Right kidney (tissue), 1 donor: ENCODE data around the gene RNF213.
"Not testable (repeated sequence)": the region's sequence is repeated elsewhere in the genome, so short reads cannot be mapped to it uniquely, and the experiment has no call there.

Source experiments
- DNase-seq: peaks from one replicate; pipeline ENCODE4 v3.0.0-alpha.2; 2016

Gene RNF213

GRCh38 chr17:80319262-80319998, 58.8 kb downstream of the RNF213 start:
- no peak for DNase-seq

- no peak for DNase-seq
These were observed 59.3 kb downstream of the RNF213 start for GRCh38 chr17:80319999-80320344.

DNA sequence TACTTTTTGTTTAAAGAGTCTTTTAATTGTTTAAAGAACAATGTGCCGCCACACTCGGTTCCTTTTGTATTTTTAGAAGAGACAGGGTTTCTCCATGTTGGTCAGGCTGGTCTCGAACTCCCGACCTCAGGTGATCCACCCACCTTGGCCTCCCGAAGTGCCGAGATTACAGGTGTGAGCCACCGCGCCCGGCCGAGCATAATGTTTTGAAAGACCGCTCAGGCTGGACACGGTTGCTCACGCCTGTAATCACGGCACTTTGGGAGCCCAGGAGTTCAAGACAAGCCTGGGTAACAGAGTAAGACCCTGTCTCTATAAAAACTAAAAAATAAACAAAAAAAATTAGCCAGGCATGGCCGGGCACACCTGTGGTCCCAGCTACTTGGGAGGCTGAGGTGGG, 59.8 kb downstream of the RNF213 start:
- no peak for DNase-seq

DNA sequence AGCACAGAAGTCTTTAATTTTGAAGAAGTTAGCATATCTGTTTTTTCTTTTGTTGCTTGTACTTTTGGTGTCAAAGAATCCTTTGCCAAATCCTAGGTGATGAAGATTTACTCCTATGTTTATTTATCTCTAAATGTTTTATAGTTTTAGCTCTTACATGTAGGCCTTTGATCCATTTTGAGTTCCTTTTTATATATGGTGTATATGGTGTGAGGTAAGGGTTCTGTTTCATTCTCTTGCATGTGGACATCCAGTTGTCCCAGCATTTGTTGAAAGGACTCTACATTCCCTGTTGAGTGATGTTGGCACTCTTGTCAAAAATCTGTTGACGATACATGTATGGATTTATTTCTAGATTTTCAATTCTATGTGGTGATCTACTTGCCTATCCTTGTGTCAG, 62.2 kb downstream of the RNF213 start:
- no peak for DNase-seq

GRCh38 chr17:80323982-80324381, 63.3 kb downstream of the RNF213 start:
- no peak for DNase-seq

GRCh38 chr17:80327518-80327917, 66.9 kb downstream of the RNF213 start:
- DNase-seq: no peak

GRCh38 chr17:80328634-80329380, 68.2 kb downstream of the RNF213 start:
- DNase-seq: no peak

DNA sequence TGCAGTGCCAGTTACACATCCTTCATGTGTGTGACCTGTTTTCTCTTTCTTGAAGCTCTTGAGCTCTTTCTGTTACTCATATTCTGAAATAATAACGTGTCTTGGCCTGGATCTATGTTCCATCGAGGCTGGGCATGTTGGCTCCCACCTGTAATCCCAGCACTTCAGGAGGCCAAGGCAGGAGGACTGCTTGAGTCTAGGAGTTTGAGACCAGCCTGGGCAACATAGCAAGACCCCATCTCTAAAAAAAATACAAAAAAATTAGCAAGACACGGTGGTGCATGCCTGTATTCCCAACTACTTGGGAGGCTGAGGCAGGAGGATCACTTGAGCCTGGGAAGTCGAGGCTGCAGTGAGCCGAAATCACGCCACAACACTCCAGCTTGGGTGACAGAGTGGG, 68.8 kb downstream of the RNF213 start:
- DNase-seq: not testable (repeated sequence)

DNA sequence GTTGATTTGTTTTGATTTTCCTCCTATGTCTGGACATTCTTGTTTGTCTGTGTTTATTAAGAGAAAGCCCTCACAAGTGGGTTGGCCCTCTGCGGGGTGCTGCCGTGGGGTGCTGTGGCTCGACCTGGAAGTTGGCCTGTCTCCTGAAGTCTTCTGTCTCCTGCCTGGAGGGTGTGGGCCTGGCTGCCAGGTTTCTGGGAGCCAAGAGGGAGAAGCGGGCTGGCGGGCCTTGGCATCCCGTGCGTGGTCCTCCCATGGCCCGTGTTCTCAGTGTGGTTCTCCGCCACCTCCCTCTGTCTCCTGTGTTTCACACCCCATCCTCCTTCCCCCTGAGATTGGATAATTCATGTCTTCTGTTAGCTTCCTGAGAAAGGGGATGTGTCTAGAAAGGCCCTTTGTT, 69.6 kb downstream of the RNF213 start:
- no peak for DNase-seq

- DNase-seq: not testable (repeated sequence)
These were observed 70.3 kb downstream of the RNF213 start for GRCh38 chr17:80330938-80331337.

DNA sequence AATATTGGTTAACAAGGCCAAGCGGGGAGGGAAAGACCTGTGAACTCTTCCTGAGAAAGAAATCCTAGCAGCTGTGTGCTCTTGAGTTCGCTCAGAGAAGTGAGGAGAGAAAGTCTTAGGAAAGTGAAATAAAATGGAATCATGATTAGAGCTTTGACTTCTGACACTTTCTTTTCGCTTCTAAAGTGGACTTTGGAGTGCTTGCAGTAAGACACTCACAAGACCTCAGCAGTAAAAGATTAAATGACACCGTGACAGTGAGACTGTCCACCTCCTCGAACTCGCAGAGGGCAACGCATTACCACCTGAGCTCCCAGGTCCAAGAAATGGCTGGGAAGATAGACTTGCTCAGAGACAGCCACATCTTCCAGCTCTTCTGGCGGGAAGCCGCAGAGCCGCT, 71.2 kb downstream of the RNF213 start:
- DNase-seq: no peak

DNA sequence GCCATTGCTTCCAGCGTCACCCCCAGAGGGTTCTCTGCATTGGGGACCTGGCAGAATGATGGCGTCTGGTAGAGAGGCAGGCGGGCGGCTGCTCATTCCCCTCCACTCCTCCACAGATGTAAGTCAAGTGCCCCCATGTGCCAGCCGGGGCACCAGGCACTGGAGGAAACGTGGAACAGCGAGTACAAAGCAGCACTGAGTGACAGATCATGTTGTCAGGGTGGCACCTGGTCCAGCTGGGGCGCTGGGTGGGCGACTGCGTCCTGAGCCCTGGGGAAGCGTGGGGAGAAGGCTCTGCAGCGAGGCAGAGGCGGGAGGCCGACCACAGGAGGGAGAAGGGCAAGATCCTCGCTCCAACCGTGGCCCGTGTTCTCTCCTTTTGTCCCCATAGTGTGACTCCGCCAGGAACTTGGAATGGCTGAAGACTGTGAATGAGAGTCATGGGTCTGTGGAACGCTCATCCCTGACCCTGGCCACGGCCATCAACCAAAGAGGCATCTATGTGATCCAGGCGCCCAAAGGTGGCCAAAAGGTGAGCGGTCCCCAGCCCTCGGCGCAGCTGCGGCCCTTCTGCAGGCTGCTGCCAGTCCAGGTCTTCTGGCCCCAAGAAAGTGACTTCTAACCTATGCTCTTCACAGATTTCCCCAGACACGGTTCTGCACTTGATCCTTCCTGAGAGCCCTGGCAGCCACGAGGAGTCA, 76.7 kb downstream of the RNF213 start:
- no peak for DNase-seq

DNA sequence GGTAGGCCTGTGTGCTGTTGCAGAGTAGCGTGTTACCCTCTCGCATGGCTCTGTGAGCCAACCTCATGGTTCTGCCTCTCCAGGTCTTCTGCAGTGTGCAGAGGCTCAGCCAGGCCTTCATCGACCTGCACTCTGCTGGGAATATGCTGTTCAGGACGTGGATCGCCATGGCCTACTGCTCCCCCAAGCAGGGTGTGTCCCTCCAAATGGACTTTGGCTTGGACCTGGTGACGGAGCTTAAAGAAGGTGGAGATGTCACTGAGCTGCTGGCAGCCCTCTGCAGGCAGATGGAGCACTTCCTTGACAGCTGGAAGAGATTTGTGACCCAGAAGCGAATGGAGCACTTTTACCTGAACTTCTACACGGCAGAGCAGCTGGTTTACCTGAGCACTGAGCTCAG, 78.5 kb downstream of the RNF213 start:
- DNase-seq: no peak

- DNase-seq: no peak
These were observed 79.2 kb downstream of the RNF213 start for GRCh38 chr17:80339731-80340456.

DNA sequence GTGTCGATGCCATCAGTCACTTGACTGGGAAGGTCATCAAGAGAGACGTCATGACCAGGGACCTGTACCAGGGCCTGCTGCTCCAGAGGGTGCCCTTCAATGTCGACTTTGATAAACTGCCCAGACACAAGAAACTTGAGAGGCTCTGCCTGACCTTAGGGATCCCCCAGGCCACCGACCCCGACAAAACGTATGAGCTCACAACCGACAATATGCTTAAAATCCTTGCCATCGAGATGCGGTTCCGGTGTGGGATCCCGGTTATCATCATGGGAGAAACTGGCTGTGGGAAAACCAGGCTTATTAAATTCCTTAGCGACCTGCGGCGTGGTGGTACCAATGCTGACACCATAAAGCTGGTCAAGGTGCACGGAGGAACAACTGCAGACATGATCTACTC, 84.7 kb downstream of the RNF213 start:
- DNase-seq: no peak

- DNase-seq: no peak
These were observed 85.3 kb downstream of the RNF213 start for GRCh38 chr17:80345841-80346497.

DNA sequence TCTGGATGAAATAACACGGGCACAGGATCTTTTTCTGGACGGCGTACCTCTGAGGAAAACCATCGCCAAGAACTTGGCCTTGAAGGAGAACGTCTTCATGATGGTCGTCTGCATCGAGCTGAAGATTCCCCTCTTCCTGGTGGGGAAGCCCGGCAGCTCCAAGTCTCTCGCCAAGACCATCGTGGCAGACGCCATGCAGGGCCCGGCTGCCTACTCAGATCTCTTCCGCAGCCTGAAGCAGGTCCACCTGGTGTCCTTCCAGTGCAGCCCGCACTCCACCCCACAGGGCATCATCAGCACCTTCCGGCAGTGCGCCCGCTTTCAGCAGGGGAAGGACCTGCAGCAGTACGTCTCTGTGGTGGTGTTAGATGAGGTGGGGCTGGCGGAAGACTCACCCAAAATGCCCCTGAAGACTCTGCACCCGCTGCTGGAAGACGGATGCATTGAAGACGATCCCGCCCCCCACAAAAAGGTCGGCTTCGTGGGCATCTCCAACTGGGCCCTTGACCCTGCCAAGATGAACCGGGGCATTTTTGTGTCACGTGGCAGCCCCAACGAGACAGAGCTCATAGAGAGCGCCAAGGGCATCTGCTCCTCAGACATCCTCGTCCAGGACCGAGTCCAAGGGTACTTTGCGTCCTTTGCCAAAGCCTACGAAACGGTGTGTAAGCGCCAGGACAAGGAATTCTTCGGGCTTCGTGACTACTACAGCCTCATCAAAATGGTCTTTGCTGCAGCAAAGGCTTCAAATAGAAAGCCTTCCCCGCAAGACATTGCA, 86.0 kb downstream of the RNF213 start:
- no peak for DNase-seq

DNA sequence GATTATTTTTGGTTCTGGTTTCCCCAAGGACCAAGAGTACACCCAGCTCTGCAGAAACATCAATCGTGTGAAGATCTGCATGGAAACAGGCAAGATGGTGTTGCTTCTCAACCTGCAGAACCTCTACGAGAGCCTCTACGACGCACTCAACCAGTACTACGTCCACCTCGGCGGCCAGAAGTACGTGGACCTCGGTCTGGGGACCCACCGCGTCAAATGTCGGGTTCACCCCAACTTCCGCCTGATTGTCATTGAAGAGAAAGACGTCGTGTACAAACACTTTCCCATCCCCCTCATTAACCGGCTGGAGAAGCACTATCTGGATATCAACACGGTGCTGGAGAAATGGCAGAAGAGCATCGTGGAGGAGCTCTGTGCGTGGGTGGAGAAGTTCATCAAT, 86.9 kb downstream of the RNF213 start:
- DNase-seq: no peak

- no peak for DNase-seq
These were observed 87.3 kb downstream of the RNF213 start for GRCh38 chr17:80347948-80348351.

GRCh38 chr17:80348551-80349150, 88.0 kb downstream of the RNF213 start:
- DNase-seq: no peak

DNA sequence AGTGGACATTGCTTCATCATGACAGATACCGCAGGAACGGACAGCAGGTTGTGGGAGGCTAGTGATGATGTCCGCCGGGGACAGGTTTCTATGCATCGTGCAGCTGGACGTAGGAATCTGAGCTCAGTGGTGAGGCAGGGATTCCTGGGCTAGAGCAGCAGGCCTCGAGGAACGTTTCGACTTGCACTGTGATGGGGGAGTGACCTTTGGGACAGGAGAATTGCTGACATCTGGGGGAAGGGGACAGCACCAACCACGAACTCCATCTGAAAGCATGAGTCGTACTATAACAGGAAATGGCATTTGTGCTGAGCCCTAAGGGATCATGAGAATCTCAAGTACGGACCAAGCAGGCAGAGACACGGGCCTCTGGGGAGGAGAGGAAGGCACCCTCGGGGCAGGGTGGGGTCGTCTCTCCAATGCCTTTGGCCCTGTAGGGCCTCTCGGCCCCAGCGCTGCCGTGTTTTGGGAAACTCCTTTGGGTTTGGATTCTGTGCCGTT, 88.5 kb downstream of the RNF213 start:
- no peak for DNase-seq
